H1 (cell line): ENCODE measurements around the gene ANKS1B. TPM values are rescaled to one million over a fixed set of nuclear protein-coding genes. Genes with fewer than 3 reads are reported as not detected.

Source experiments
- BRCA1 ChIP-seq: IDR thresholded peaks from 2 replicates; pipeline ENCODE4 v1.6.1; 2012; ENCODE audit warnings: low read depth, low read length, improper control_type of control experiment
- CBX5 ChIP-seq: fragments of 300-800, 300-1000 bp; sonication (generic); IDR thresholded peaks from 2 replicates; pipeline ENCODE4 v1.7.1; 2016; ENCODE audit warnings: antibody characterized with exemption, low read length, low read depth
- CREB1 ChIP-seq: IDR thresholded peaks from 2 replicates; pipeline ENCODE4 v1.6.1; 2012; ENCODE audit warnings: inconsistent platforms
- KDM1A ChIP-seq: fragments of 200-600, 300-600 bp; sonication (generic); IDR thresholded peaks from 2 replicates; pipeline ENCODE4 v1.7.1; 2016; ENCODE audit warnings: mild to moderate bottlenecking, low read length, borderline replicate concordance
- KDM5A ChIP-seq: fragments of 200-600 bp; IDR thresholded peaks from 2 replicates; pipeline ENCODE4 v1.7.1; 2012; ENCODE audit warnings: mild to moderate bottlenecking, low read length, inconsistent platforms, mixed read lengths
- NRF1 ChIP-seq: IDR thresholded peaks from 2 replicates; pipeline ENCODE4 v1.6.1; 2011; ENCODE audit warnings: mild to moderate bottlenecking, low read depth, low read length, improper control_type of control experiment
- POU5F1 ChIP-seq: IDR thresholded peaks from 2 replicates; pipeline ENCODE4 v1.6.1; 2011; ENCODE audit warnings: low read depth, mild to moderate bottlenecking, low read length, moderate library complexity
- TAF1 ChIP-seq: IDR thresholded peaks from 2 replicates; pipeline ENCODE4 v1.6.1; 2011; ENCODE audit warnings: mild to moderate bottlenecking, low read depth, low read length
- TAF7 ChIP-seq: optimal IDR thresholded peaks from 2 replicates; pipeline ENCODE3; 2011; ENCODE audit warnings: low read depth, mild to moderate bottlenecking, inconsistent platforms, low read length, moderate library complexity, borderline replicate concordance
- YY1 ChIP-seq: IDR thresholded peaks from 2 replicates; pipeline ENCODE4 v1.6.1; 2011; ENCODE audit warnings: low read depth, mild to moderate bottlenecking, low read length
- polyA plus RNA-seq, 7 experiments: library from polyadenylated mRNA; depleted of rRNA in 3 of 7; stranded (reverse) in 5 of 7; unstranded in 2 of 7; fragments of >200 nt in 5 of 7; fragments of 200-250 nt in 2 of 7; gene quantifications; 1 replicate in 5 of 7; 2 replicates in 1 of 7; 4 replicates in 1 of 7; pipeline versions ENCODE4 v1.2.1 to v1.2.3, GENCODE V29; 2011 to 2013; ENCODE audit warnings: missing spikeins in 2 of 7, mixed read lengths in 2 of 7
- total RNA-seq: library from RNA; stranded (reverse); fragmentation: NEBNext Ultra II Directional; extraction: Animal tissue kit (Norgen Biotek cat#: 25700); gene quantifications from 2 replicates; pipeline ENCODE4 v1.2.1, GENCODE V29; 2021
- TF ChIP-seq, protein P1 (sequence below): fragments of 300-600 bp; sonication (generic); IDR thresholded peaks from 2 replicates; pipeline ENCODE4 v1.7.1; 2012; ENCODE audit warnings: low read length, moderate library complexity, mild to moderate bottlenecking, inconsistent platforms; ENCODE audit not compliant: insufficient replicate concordance

The ANKS1B gene
- total and polyA plus RNA-seq, 2 of the 8 experiments (the other 6 are each of a cell fraction or from before 2014, with no cell fraction given) = 2.7 to 6.1 TPM

GRCh38 chr12:99282624-99283023, 702.1 kb downstream of the ANKS1B start (continued):
- TF ChIP-seq, protein P1, sequence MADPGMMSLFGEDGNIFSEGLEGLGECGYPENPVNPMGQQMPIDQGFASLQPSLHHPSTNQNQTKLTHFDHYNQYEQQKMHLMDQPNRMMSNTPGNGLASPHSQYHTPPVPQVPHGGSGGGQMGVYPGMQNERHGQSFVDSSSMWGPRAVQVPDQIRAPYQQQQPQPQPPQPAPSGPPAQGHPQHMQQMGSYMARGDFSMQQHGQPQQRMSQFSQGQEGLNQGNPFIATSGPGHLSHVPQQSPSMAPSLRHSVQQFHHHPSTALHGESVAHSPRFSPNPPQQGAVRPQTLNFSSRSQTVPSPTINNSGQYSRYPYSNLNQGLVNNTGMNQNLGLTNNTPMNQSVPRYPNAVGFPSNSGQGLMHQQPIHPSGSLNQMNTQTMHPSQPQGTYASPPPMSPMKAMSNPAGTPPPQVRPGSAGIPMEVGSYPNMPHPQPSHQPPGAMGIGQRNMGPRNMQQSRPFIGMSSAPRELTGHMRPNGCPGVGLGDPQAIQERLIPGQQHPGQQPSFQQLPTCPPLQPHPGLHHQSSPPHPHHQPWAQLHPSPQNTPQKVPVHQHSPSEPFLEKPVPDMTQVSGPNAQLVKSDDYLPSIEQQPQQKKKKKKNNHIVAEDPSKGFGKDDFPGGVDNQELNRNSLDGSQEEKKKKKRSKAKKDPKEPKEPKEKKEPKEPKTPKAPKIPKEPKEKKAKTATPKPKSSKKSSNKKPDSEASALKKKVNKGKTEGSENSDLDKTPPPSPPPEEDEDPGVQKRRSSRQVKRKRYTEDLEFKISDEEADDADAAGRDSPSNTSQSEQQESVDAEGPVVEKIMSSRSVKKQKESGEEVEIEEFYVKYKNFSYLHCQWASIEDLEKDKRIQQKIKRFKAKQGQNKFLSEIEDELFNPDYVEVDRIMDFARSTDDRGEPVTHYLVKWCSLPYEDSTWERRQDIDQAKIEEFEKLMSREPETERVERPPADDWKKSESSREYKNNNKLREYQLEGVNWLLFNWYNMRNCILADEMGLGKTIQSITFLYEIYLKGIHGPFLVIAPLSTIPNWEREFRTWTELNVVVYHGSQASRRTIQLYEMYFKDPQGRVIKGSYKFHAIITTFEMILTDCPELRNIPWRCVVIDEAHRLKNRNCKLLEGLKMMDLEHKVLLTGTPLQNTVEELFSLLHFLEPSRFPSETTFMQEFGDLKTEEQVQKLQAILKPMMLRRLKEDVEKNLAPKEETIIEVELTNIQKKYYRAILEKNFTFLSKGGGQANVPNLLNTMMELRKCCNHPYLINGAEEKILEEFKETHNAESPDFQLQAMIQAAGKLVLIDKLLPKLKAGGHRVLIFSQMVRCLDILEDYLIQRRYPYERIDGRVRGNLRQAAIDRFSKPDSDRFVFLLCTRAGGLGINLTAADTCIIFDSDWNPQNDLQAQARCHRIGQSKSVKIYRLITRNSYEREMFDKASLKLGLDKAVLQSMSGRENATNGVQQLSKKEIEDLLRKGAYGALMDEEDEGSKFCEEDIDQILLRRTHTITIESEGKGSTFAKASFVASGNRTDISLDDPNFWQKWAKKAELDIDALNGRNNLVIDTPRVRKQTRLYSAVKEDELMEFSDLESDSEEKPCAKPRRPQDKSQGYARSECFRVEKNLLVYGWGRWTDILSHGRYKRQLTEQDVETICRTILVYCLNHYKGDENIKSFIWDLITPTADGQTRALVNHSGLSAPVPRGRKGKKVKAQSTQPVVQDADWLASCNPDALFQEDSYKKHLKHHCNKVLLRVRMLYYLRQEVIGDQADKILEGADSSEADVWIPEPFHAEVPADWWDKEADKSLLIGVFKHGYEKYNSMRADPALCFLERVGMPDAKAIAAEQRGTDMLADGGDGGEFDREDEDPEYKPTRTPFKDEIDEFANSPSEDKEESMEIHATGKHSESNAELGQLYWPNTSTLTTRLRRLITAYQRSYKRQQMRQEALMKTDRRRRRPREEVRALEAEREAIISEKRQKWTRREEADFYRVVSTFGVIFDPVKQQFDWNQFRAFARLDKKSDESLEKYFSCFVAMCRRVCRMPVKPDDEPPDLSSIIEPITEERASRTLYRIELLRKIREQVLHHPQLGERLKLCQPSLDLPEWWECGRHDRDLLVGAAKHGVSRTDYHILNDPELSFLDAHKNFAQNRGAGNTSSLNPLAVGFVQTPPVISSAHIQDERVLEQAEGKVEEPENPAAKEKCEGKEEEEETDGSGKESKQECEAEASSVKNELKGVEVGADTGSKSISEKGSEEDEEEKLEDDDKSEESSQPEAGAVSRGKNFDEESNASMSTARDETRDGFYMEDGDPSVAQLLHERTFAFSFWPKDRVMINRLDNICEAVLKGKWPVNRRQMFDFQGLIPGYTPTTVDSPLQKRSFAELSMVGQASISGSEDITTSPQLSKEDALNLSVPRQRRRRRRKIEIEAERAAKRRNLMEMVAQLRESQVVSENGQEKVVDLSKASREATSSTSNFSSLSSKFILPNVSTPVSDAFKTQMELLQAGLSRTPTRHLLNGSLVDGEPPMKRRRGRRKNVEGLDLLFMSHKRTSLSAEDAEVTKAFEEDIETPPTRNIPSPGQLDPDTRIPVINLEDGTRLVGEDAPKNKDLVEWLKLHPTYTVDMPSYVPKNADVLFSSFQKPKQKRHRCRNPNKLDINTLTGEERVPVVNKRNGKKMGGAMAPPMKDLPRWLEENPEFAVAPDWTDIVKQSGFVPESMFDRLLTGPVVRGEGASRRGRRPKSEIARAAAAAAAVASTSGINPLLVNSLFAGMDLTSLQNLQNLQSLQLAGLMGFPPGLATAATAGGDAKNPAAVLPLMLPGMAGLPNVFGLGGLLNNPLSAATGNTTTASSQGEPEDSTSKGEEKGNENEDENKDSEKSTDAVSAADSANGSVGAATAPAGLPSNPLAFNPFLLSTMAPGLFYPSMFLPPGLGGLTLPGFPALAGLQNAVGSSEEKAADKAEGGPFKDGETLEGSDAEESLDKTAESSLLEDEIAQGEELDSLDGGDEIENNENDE = no peak
- TF ChIP-seq YY1 = no peak
- no peak for TF ChIP-seq POU5F1
- TF ChIP-seq NRF1 = no peak
- TF ChIP-seq TAF1 = no peak
- no peak for TF ChIP-seq KDM1A
- TF ChIP-seq BRCA1 = no peak
- TF ChIP-seq KDM5A = no peak
- TF ChIP-seq CREB1 = no peak
- TF ChIP-seq TAF7 = no peak
- TF ChIP-seq CBX5 = no peak
- TF ChIP-seq, all 59 proteins: peak for 0
